GDM1 (cell line): ENCODE measurements around the gene SRP68.
"Not testable (repeated sequence)": the region's sequence is repeated elsewhere in the genome, so short reads cannot be mapped to it uniquely, and the experiment has no call there.

ENCODE experiments used
- DNase-seq: peaks from one replicate; lab custom pipeline; 2025; lab: John Stamatoyannopoulos, UW

The SRP68 gene

GRCh38 chr17:76089680-76090516 lies 17.6 kb upstream of the SRP68 start:
- no peak for DNase-seq

- DNase-seq, result no peak
These were observed 16.7 kb upstream of the SRP68 start for GRCh38 chr17:76088868-76089576.

GRCh38 chr17:76088041-76088867 lies 15.9 kb upstream of the SRP68 start:
- no peak for DNase-seq

DNA sequence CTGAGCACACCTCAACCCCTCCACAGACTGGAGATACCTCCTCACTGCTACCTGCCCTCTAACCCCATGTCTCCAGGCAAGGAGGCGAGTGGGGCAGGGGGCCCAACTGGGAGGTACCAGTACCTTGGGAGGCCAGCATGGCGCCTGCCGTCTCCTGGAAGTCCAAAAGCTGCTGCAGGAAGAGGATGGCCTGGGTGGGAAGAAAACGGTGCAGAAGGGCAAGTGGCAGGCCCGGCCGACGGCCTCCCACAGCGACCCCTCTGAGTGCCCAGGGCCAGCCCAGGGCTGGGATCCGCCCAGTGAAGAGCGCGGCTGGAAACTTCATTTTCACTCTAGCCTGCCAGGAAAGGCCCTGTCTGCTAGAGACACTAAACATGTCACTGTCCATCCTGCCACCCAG lies 15.2 kb upstream of the SRP68 start:
- no peak for DNase-seq

GRCh38 chr17:76086384-76086783 lies 14.1 kb upstream of the SRP68 start:
- no peak for DNase-seq

DNA sequence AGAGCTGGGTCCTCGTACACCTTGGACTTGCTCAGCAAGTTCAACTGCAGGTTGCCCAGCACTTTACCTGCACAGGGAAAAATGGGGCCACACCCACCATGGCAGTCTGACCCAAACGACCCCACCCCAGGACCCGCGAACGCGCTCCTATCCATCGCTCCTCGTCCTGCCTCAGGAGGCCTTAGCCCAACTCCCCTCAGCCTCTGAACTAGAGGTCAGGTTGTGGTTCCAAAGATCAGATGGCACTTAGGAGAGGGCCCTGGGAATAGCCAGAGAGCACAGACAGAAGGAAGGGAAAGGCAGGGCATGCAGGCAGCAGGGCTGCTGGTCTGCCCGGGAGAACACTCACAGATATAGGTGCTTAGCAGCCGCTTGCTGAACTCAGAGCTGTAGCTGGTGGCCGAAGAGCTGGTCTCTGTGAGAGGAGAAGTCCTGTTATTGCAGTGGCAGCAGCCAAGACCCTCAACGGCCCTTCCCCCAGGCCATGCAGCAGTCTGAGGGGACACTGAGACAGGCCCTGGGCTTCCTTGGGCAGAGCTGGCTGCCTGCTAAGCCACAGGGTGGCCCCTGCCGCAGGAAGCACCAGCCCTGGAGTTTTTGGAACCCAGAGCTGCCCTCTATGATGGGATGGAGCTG lies 13.5 kb upstream of the SRP68 start:
- no peak for DNase-seq

DNA sequence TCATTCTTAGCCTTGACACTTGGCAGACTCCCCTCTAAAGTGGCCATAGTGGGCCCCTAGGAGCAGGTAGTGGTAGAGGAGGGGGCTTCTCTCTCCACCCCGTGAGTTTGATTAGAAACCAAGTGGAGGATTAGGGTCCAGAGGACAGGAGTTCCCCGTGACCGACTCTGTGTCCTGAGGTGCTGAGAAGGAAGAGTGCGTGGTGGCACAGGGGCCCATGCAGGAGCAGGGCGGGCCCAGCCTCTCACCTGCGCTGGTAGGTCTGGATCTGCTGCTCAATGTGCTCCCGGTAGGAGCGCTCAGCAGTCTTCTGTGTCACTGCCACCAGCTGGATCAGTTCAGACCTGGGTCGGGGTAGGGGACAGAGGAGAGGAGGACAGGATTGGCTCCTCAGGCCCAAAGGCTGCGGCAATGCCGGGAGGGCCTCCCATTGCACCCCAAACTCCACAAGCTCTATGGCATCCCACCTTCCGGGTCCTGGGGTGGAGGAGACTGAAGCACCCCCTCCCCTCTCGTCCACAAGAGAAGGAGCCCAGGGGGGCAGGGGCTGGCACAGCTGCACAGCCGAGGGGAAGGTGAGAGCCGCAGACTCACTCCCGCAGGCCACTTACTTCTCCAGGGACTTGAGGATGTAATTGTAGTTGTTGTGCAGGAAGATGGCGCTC lies 12.9 kb upstream of the SRP68 start:
- DNase-seq, result no peak

DNA sequence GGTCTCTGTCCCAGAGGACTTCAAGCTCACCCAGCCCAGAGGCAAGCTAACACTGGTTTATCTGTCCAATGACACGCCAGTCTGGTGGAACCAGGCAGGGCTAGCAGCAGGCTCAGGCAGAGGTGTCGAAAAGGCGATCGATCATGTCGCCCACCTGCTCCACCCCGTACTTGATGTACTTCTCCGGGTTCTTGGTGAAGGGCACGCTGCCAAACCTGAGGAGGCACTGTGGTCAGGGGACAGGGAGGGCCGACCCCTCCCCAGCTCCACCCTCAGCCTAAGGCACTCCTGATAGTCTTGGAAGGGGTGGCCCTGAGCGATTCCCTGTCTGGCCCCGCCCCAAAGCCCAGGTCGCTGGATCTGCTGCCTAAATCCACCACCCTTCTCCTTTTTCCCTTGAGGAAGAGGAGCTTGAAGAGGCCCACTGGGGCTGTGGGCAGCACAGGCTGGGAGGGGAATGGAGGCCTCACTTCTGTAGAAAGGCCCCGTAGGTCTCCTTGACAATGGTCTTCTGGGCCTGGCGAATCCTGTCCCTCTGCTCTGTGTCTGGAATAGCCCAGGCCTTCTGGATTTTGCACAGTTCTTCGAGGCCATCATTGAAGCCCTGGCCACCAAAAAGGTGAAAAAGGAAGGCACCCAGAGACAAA lies 11.3 kb upstream of the SRP68 start:
- DNase-seq, result no peak

DNA sequence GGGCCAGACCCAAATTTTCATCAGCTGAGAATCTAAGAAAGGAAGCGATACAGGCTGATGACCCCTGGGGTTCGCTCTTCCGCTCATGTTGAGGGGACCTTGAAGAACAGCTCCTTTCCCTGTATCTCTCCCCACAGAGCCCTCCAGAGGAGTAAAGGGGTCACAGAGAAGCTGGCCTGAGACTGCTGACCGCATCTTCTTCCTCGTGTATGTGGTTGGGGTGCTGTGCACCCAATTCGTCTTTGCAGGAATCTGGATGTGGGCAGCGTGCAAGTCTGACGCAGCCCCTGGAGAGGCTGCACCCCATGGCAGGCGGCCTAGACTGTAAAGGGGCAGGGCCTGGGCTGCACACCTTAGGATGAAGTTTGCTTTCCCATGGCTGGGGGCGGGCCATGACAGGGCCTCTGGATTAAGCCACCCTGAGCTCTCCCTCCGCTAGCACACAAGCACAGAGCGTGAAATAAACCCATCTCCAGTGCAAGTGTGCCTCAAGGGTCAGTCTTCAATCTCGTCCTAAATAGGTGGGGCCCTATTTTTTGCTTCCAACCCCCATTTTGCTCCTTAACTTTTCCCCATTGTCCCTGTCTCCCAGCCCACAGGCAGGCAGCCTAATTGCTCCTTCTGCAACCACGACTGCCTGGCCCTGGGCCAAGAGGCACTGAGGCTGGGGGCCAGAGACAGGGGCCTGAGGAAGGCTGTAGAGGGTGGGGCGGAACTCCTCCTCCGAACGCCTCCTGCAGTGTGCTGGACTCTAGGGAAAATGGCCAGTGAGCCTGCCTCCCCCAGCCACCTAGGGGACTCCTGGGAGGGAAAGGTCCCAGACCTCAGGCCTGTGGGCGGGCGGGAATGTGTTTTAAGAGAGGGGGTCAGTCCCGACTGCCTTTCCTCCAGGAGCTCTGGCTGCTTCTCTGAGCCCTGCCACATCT lies 10.3 kb upstream of the SRP68 start:
- DNase-seq, result no peak

- no peak for DNase-seq
These were observed 9.2 kb upstream of the SRP68 start for GRCh38 chr17:76081295-76082210.

GRCh38 chr17:76080768-76081287 lies 8.5 kb upstream of the SRP68 start:
- DNase-seq, result no peak

DNA sequence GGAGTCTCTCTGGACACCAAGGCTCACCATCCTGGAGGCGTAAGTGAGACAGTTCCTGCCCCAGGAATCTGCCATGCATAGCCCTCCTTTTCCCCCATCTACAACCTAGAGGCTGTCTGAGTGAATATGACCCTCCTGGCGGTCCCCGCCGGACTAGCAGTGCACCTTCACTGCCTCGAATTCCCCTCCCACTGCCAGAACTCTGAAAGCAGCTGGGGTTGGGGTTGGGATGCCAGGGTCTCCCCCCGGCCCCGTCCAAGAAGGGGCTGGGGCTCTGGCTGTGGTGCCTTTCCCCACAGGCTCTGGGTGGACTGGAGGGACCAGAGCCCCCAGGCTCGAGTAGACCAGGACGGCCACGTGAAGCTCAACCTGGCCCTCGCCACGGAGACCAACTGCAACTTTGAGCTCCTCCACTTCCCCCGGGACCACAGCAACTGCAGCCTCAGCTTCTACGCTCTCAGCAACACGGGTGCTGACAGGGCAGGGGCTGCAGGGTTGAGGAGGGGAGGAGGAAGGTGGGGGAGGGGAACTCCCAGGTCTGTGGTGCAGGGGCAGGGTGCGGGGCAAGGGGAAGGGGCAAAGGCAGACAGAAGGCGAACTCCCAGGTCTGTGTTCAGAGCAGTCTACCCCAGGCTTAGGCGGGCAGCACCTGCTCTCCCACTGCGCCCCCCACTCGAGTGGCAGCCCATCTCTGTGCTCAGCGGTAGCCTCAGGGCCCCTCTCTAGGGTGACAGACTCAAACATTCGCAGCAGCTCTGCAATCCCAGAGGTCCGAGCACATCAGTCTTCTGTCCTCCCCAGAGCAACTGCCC lies 7.8 kb upstream of the SRP68 start:
- no peak for DNase-seq

GRCh38 chr17:76079535-76079955 lies 7.2 kb upstream of the SRP68 start:
- DNase-seq, result no peak

GRCh38 chr17:76078860-76079534 lies 6.7 kb upstream of the SRP68 start, which contains the start of gene ZACN:
Gene ZACN (plus strand): TSS chr17:76079182. CDS start chr17:76079265, 83 bp downstream.
- no peak for DNase-seq

DNA sequence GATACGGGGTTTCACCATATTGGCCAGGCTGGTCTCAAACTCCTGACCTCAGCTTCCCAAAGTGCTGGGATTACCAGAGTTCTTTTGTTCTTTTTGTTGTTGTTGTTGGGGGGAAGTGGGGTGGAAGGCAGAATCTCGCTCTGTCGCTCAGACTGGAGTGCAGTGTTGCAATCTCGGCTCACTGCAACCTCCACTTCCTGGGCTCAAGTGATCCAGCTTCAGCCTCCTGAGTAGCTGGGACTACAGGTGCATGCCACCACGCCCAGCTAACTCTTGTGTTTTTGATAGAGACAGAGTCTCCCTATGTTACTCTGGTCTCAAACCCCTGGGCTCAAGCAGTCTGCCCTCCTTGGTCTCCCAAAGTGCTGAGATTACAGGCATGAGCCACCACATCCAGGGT lies 6.1 kb upstream of the SRP68 start:
- DNase-seq, result not testable (repeated sequence)

- DNase-seq, result no peak
These were observed 5.3 kb upstream of the SRP68 start for GRCh38 chr17:76077584-76078110.
